K562 (cell line): ENCODE data around the gene TLR6. TPM values are rescaled to one million over a fixed set of nuclear protein-coding genes. Genes with fewer than 3 reads are reported as not detected.

ENCODE experiments used
- LEF1 ChIP-seq: fragments of 450-650 bp; IDR thresholded peaks from 2 replicates; pipeline ENCODE4 v1.6.1; 2016; ENCODE audit warnings: mild to moderate bottlenecking
- TEAD4 ChIP-seq, 2 experiments: sonication (generic) in 1 of 2; formaldehyde crosslinking in 1 of 2; IDR thresholded peaks; 2 replicates each; pipeline versions ENCODE4 v1.6.1 to v1.8.0; 2012 to 2022; ENCODE audit warnings: borderline replicate concordance in 1 of 2, inconsistent platforms in 1 of 2, low read length in 1 of 2, mild to moderate bottlenecking in 1 of 2, missing genetic modification reagents in 1 of 2
- ZFX ChIP-seq: sonication (generic); formaldehyde crosslinking; IDR thresholded peaks from 2 replicates; pipeline ENCODE4 v1.8.0; 2022; ENCODE audit warnings: mild to moderate bottlenecking, missing genetic modification reagents, moderate library complexity
- polyA plus RNA-seq, 8 experiments: library from polyadenylated mRNA; depleted of rRNA in 4 of 8; stranded (reverse) in 5 of 8; unstranded in 3 of 8; fragments of >200 nt; fragmentation: Nextera tagmentation in 2 of 8; fragmentation: Illumina TruSeq in 1 of 8; extraction: Ambion mirVana in 2 of 8; extraction: Trizol in 1 of 8; gene quantifications; 2 replicates each; pipeline versions ENCODE4 v1.2.1 to v1.2.3, GENCODE V29; 2011 to 2014; ENCODE audit warnings: inconsistent platforms in 1 of 8, missing spikeins in 1 of 8
- total RNA-seq, 7 experiments: library from RNA; depleted of rRNA in 6 of 7; stranded (reverse); fragments of >200 nt in 6 of 7; fragmentation: Illumina TruSeq in 2 of 7; extraction: Trizol in 2 of 7; gene quantifications; 2 replicates each; pipeline versions ENCODE4 v1.2.1 to v1.2.3, GENCODE V29; 2011 to 2021; ENCODE audit warnings: low replicate concordance in 1 of 7
- TF ChIP-seq, protein P1 (sequence below), 2 experiments: fragments of 450-650 bp; IDR thresholded peaks; 2 replicates each; pipeline ENCODE4 v1.6.1; 2016
- TF ChIP-seq, protein P2 (sequence below): fragments of 250-450 bp; sonication (Bioruptor Pico); IDR thresholded peaks from 2 replicates; pipeline ENCODE4 v1.8.0; 2022; ENCODE audit warnings: inconsistent platforms
- TF ChIP-seq, protein P3 (sequence below), 2 experiments: fragments of 450-650 bp in 1 of 2; sonication (generic) in 1 of 2; formaldehyde crosslinking in 1 of 2; IDR thresholded peaks; 2 replicates each; pipeline versions ENCODE4 v1.7.1 to v1.9.0; 2016 to 2022; ENCODE audit warnings: inconsistent platforms in 1 of 2, mild to moderate bottlenecking in 1 of 2, missing genetic modification reagents in 1 of 2
- TF ChIP-seq, protein P4 (sequence below), 2 experiments: fragments of 450-650 bp in 1 of 2; IDR thresholded peaks; 2 replicates each; pipeline ENCODE4 v1.6.1; 2011 to 2017; ENCODE audit warnings: low read depth in 2 of 2, antibody characterized with exemption in 1 of 2, borderline replicate concordance in 1 of 2, low read length in 1 of 2, mild to moderate bottlenecking in 1 of 2, mixed read lengths in 1 of 2; ENCODE audit not compliant: control insufficient read depth in 1 of 2
- TF ChIP-seq, protein P5 (sequence below): fragments of 450-650 bp; conservative IDR thresholded peaks from 2 replicates; pipeline ENCODE4 v1.6.1; 2016; ENCODE audit warnings: missing genetic modification characterization, low read depth, mild to moderate bottlenecking, control low read depth, missing compliant biosample characterization

The TLR6 gene
- total and polyA plus RNA-seq, 9 of the 15 experiments (the other 6 are each of a cell fraction or from before 2014, with no cell fraction given): 0.08 to 1.9 (median 0.91) TPM

DNA sequence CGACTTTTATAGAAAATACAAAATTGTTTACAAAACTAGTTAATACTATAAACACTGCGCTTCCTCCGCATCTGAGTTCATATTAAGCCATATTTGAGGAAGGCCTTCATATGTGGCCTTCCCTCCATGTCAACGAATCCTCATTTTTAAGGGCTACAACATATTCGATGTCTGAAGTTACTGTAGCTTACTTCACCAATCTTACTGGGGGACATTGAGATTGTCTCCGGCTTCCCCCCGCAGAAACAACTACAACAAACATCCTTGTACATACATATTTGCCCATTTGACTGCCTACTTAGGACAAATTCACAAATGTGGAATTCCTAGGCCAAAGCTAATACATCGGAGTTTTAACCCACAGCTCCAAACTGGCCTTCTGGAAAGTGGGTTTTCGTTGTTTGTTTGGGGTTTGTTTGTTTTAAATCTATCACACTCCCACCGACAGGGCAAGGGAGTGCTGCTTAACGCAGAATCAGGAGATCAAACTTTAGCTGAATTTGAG is 10.4 kb upstream of the TLR6 start (continued):
- TF ChIP-seq, protein P1, sequence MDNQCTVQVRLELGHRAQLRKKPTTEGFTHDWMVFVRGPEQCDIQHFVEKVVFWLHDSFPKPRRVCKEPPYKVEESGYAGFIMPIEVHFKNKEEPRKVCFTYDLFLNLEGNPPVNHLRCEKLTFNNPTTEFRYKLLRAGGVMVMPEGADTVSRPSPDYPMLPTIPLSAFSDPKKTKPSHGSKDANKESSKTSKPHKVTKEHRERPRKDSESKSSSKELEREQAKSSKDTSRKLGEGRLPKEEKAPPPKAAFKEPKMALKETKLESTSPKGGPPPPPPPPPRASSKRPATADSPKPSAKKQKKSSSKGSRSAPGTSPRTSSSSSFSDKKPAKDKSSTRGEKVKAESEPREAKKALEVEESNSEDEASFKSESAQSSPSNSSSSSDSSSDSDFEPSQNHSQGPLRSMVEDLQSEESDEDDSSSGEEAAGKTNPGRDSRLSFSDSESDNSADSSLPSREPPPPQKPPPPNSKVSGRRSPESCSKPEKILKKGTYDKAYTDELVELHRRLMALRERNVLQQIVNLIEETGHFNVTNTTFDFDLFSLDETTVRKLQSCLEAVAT (IDR thresholded peaks at IDR 0.05): no peak
- TF ChIP-seq, protein P2, sequence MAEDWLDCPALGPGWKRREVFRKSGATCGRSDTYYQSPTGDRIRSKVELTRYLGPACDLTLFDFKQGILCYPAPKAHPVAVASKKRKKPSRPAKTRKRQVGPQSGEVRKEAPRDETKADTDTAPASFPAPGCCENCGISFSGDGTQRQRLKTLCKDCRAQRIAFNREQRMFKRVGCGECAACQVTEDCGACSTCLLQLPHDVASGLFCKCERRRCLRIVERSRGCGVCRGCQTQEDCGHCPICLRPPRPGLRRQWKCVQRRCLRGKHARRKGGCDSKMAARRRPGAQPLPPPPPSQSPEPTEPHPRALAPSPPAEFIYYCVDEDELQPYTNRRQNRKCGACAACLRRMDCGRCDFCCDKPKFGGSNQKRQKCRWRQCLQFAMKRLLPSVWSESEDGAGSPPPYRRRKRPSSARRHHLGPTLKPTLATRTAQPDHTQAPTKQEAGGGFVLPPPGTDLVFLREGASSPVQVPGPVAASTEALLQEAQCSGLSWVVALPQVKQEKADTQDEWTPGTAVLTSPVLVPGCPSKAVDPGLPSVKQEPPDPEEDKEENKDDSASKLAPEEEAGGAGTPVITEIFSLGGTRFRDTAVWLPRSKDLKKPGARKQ (CRISPR knock-in tag): peak; percentile 81; the same call in 1 of the 2 replicates
- TF ChIP-seq, protein P3, sequence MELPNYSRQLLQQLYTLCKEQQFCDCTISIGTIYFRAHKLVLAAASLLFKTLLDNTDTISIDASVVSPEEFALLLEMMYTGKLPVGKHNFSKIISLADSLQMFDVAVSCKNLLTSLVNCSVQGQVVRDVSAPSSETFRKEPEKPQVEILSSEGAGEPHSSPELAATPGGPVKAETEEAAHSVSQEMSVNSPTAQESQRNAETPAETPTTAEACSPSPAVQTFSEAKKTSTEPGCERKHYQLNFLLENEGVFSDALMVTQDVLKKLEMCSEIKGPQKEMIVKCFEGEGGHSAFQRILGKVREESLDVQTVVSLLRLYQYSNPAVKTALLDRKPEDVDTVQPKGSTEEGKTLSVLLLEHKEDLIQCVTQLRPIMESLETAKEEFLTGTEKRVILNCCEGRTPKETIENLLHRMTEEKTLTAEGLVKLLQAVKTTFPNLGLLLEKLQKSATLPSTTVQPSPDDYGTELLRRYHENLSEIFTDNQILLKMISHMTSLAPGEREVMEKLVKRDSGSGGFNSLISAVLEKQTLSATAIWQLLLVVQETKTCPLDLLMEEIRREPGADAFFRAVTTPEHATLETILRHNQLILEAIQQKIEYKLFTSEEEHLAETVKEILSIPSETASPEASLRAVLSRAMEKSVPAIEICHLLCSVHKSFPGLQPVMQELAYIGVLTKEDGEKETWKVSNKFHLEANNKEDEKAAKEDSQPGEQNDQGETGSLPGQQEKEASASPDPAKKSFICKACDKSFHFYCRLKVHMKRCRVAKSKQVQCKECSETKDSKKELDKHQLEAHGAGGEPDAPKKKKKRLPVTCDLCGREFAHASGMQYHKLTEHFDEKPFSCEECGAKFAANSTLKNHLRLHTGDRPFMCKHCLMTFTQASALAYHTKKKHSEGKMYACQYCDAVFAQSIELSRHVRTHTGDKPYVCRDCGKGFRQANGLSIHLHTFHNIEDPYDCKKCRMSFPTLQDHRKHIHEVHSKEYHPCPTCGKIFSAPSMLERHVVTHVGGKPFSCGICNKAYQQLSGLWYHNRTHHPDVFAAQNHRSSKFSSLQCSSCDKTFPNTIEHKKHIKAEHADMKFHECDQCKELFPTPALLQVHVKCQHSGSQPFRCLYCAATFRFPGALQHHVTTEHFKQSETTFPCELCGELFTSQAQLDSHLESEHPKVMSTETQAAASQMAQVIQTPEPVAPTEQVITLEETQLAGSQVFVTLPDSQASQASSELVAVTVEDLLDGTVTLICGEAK (IDR thresholded peaks at IDR 0.05): peak; percentile 61
- TF ChIP-seq, protein P3 (CRISPR knock-in tag; IDR thresholded peaks at IDR 0.05): no peak
- TF ChIP-seq LEF1: 0 out of 2 replicates have a peak, but pooled peaks have one; percentile 18
- TF ChIP-seq, protein P4, sequence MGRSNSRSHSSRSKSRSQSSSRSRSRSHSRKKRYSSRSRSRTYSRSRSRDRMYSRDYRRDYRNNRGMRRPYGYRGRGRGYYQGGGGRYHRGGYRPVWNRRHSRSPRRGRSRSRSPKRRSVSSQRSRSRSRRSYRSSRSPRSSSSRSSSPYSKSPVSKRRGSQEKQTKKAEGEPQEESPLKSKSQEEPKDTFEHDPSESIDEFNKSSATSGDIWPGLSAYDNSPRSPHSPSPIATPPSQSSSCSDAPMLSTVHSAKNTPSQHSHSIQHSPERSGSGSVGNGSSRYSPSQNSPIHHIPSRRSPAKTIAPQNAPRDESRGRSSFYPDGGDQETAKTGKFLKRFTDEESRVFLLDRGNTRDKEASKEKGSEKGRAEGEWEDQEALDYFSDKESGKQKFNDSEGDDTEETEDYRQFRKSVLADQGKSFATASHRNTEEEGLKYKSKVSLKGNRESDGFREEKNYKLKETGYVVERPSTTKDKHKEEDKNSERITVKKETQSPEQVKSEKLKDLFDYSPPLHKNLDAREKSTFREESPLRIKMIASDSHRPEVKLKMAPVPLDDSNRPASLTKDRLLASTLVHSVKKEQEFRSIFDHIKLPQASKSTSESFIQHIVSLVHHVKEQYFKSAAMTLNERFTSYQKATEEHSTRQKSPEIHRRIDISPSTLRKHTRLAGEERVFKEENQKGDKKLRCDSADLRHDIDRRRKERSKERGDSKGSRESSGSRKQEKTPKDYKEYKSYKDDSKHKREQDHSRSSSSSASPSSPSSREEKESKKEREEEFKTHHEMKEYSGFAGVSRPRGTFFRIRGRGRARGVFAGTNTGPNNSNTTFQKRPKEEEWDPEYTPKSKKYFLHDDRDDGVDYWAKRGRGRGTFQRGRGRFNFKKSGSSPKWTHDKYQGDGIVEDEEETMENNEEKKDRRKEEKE (IDR thresholded peaks at IDR 0.05; ENCODE audit: borderline replicate concordance in 1 of 2, control insufficient read depth in 1 of 2, low read depth in 2 of 2, low read length in 1 of 2): no peak
- no peak for TF ChIP-seq ZFX (CRISPR knock-in tag)
- no peak for TF ChIP-seq TEAD4 (IDR thresholded peaks at IDR 0.05; ENCODE audit: low read length)
- no peak for TF ChIP-seq TEAD4 (CRISPR knock-in tag; IDR thresholded peaks at IDR 0.05; ENCODE audit: borderline replicate concordance)
- TF ChIP-seq, protein P5, sequence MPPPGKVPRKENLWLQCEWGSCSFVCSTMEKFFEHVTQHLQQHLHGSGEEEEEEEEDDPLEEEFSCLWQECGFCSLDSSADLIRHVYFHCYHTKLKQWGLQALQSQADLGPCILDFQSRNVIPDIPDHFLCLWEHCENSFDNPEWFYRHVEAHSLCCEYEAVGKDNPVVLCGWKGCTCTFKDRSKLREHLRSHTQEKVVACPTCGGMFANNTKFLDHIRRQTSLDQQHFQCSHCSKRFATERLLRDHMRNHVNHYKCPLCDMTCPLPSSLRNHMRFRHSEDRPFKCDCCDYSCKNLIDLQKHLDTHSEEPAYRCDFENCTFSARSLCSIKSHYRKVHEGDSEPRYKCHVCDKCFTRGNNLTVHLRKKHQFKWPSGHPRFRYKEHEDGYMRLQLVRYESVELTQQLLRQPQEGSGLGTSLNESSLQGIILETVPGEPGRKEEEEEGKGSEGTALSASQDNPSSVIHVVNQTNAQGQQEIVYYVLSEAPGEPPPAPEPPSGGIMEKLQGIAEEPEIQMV (tag): no peak
